Activated T-cell treated with anti-CD3 and anti-CD28 coated beads, Interleukin-2, amount 50 U/mL, for 4 hours (primary cell): ENCODE data around the gene SORCS3. TPM values are rescaled to one million over a fixed set of nuclear protein-coding genes. Genes with fewer than 3 reads are reported as not detected.

Experiments
- ATAC-seq, 2 donors: fragments of 200-7000 bp; cut with Tn5 transposase; one replicate each; pipeline ENCODE4 v1.10.0; 2021
- DNase-seq: peaks from one replicate; pipeline ENCODE4 v3.0.0-alpha.2; 2020
- H3K27me3 Mint-ChIP-seq: one replicate; pipeline ENCODE4 v1.8.0; 2021; ENCODE audit warnings: low read depth, mixed read lengths
- H3K36me3 Mint-ChIP-seq: one replicate; pipeline ENCODE4 v1.8.0; 2022; ENCODE audit warnings: mixed read lengths; ENCODE audit not compliant: insufficient read depth
- H3K4me1 Mint-ChIP-seq: one replicate; pipeline ENCODE4 v1.8.0; 2021; ENCODE audit warnings: low read depth, mixed read lengths
- H3K4me3 Mint-ChIP-seq: one replicate; pipeline ENCODE4 v1.8.0; 2021; ENCODE audit warnings: mild to moderate bottlenecking, moderate library complexity, mixed read lengths
- H3K9me3 Mint-ChIP-seq: one replicate; pipeline ENCODE4 v1.8.0; 2021; ENCODE audit warnings: mixed read lengths
- total RNA-seq, 3 donors: library from RNA; stranded (reverse); gene quantifications; one replicate each; pipeline ENCODE4 v1.2.1, GENCODE V29; 2021

Gene SORCS3
- total RNA-seq, 3 donors from 2014 or later, result not detected

DNA sequence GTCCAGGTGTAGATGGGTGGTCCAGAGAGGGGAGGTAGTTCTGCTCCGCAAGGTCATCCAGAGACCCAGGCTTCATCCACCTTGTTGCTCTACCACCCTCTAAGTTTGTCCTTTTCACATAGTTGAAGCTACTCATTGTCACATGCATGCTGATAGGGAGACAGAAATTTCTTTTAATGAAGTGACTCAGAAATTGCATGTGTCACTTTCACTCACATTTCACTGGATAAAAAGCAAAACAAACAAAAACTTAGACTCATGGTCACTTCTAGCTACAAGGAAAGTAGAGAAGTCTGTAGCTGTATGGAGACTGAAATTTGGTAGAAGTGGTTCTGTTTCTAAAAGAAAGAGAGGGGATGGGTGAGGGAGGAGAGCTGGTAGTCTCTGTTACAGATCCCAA is 161.9 kb downstream of the SORCS3 start:
- no peaks in the 10 kb centered on the region for H3K27me3 Mint-ChIP-seq
- no peak overlapping the region for H3K4me3 Mint-ChIP-seq
- no peaks in the 10 kb centered on the region for H3K9me3 Mint-ChIP-seq
- H3K36me3 Mint-ChIP-seq, result no peaks in the 10 kb centered on the region
- DNase-seq (no peak), ATAC-seq (no peak)
- no peaks in the 10 kb centered on the region for H3K4me1 Mint-ChIP-seq

- H3K36me3 Mint-ChIP-seq, result no peaks in the 10 kb centered on the region
These were observed 163.8 kb downstream of the SORCS3 start for GRCh38 chr10:104804880-104805279.

GRCh38 chr10:104806801-104807200 is 165.7 kb downstream of the SORCS3 start:
- H3K9me3 Mint-ChIP-seq, result no peaks in the 10 kb centered on the region
- H3K4me1 Mint-ChIP-seq, result no peaks in the 10 kb centered on the region
- DNase-seq, result no peak
- no peaks in the 10 kb centered on the region for H3K27me3 Mint-ChIP-seq
- ATAC-seq, result no peak
- no peak overlapping the region for H3K4me3 Mint-ChIP-seq
- H3K36me3 Mint-ChIP-seq, result no peaks in the 10 kb centered on the region

More at GRCh38 chr10:104804880-104805279, 163.8 kb downstream of the SORCS3 start:
- no peaks in the 10 kb centered on the region for H3K9me3 Mint-ChIP-seq
- H3K4me3 Mint-ChIP-seq, result no peak overlapping the region
- no peaks in the 10 kb centered on the region for H3K4me1 Mint-ChIP-seq
- H3K27me3 Mint-ChIP-seq, result no peaks in the 10 kb centered on the region
- DNase-seq (no peak), ATAC-seq (no peak)

- Mint-ChIP-seq H3K9me3 (no peaks in the 10 kb centered on the region), H3K27me3 (no peaks in the 10 kb centered on the region), H3K4me3 (no peak overlapping the region), H3K36me3 (no peaks in the 10 kb centered on the region), H3K4me1 (no peaks in the 10 kb centered on the region)
- DNase-seq (no peak), ATAC-seq (no peak)
These were observed 166.7 kb downstream of the SORCS3 start for GRCh38 chr10:104807581-104808310.

- no peaks in the 10 kb centered on the region for H3K9me3 Mint-ChIP-seq
- no peaks in the 10 kb centered on the region for H3K27me3 Mint-ChIP-seq
These were observed 168.4 kb downstream of the SORCS3 start for GRCh38 chr10:104809288-104810090.

DNA sequence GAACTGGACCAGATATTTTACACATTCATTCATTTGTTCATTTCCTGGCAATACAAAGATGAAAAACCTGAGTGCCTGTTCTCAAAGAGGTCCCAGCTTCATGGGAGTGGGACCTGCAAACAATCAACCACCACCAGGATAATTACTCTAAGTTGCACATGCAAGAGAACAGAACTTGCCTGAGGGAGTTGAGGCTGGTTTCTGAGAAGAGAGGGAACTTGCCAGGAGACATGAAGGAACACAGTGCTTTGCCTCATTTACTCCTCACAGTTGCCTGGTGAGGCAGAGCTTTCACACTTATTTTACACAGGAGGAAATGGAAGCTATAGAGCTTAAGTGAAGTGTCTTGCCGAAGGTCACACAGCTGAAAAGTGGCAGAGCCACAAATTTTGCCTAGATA is 170.1 kb downstream of the SORCS3 start:
- H3K4me1 Mint-ChIP-seq, result no peaks in the 10 kb centered on the region
- no peaks in the 10 kb centered on the region for H3K36me3 Mint-ChIP-seq
- no peak for DNase-seq
- no peaks in the 10 kb centered on the region for H3K9me3 Mint-ChIP-seq
- H3K4me3 Mint-ChIP-seq, result no peak overlapping the region
- ATAC-seq, result no peak
- no peaks in the 10 kb centered on the region for H3K27me3 Mint-ChIP-seq

More at GRCh38 chr10:104809288-104810090, 168.4 kb downstream of the SORCS3 start:
- no peaks in the 10 kb centered on the region for H3K4me1 Mint-ChIP-seq
- H3K36me3 Mint-ChIP-seq, result no peaks in the 10 kb centered on the region
- H3K4me3 Mint-ChIP-seq, result no peak overlapping the region
- ATAC-seq (no peak), DNase-seq (no peak)

- no peak overlapping the region for H3K4me3 Mint-ChIP-seq
- DNase-seq (no peak), ATAC-seq (no peak)
- no peaks in the 10 kb centered on the region for H3K4me1 Mint-ChIP-seq
- no peaks in the 10 kb centered on the region for H3K36me3 Mint-ChIP-seq
- no peaks in the 10 kb centered on the region for H3K27me3 Mint-ChIP-seq
- no peaks in the 10 kb centered on the region for H3K9me3 Mint-ChIP-seq
These were observed 175.4 kb downstream of the SORCS3 start for GRCh38 chr10:104816501-104816900.

- no peak for ATAC-seq
- Mint-ChIP-seq H3K27me3 (no peaks in the 10 kb centered on the region), H3K36me3 (no peaks in the 10 kb centered on the region), H3K4me1 (no peaks in the 10 kb centered on the region), H3K9me3 (no peaks in the 10 kb centered on the region), H3K4me3 (no peak overlapping the region)
- DNase-seq, result no peak
These were observed 178.6 kb downstream of the SORCS3 start for GRCh38 chr10:104819731-104820130.

GRCh38 chr10:104822088-104822487 is 181.0 kb downstream of the SORCS3 start:
- Mint-ChIP-seq H3K4me3 (no peak overlapping the region), H3K36me3 (no peaks in the 10 kb centered on the region), H3K27me3 (no peaks in the 10 kb centered on the region), H3K4me1 (no peaks in the 10 kb centered on the region), H3K9me3 (peaks cover 3% of the 10 kb centered on the region)
- DNase-seq (no peak), ATAC-seq (no peak)

- ATAC-seq (no peak), DNase-seq (no peak)
- Mint-ChIP-seq H3K36me3 (no peaks in the 10 kb centered on the region), H3K27me3 (no peaks in the 10 kb centered on the region), H3K4me1 (no peaks in the 10 kb centered on the region), H3K9me3 (peaks cover 3% of the 10 kb centered on the region), H3K4me3 (no peak overlapping the region)
These were observed 183.4 kb downstream of the SORCS3 start for GRCh38 chr10:104824380-104825006.

DNA sequence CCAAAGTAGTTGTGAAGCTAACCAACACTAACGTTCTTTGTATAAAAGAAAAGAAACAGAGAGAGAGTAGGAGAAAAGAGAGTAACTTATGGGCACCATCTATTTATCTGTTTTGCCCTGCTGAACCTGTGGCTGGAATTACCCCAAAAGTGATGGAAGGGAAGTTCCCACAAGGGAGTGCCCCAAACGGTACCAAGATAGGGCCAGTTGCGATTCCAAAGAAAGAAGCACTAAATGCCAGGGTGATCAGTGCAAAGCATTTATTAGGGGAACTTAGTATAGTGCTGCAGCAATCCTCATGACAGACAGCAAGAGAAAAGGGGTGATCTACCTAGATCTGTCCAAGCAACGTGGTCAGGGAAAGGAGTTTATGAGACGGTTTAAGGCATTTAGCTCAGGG is 190.2 kb downstream of the SORCS3 start:
- Mint-ChIP-seq H3K36me3 (no peaks in the 10 kb centered on the region), H3K4me1 (no peaks in the 10 kb centered on the region), H3K4me3 (no peak overlapping the region), H3K27me3 (peaks cover 2% of the 10 kb centered on the region), H3K9me3 (peaks cover 3% of the 10 kb centered on the region)
- DNase-seq (no peak), ATAC-seq (no peak)

DNA sequence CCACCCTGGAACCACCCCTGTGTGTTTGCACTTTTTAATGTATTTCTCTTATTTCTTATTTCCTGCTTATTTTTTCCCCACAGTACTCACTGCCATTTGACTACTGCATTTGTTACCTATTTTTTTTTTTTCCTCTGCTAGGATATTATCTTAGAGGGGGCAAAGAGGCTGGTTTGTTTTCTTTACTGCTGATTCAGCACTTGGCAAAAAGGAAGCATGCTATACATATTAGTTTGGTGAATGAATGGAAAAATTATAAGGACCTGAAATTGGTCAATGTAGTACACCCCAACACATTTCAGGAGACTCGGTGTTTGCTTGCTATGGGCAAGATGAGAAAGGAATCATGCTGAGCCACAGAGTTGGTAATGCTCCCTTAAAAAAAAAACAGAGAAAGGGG is 193.5 kb downstream of the SORCS3 start:
- H3K4me1 Mint-ChIP-seq, result no peaks in the 10 kb centered on the region
- DNase-seq (no peak), ATAC-seq (no peak)
- no peaks in the 10 kb centered on the region for H3K36me3 Mint-ChIP-seq
- H3K4me3 Mint-ChIP-seq, result no peak overlapping the region
- peaks cover 4% of the 10 kb centered on the region for H3K27me3 Mint-ChIP-seq
- H3K9me3 Mint-ChIP-seq, result no peaks in the 10 kb centered on the region

- Mint-ChIP-seq H3K36me3 (no peaks in the 10 kb centered on the region), H3K27me3 (peaks cover 2% of the 10 kb centered on the region), H3K4me1 (no peaks in the 10 kb centered on the region), H3K9me3 (no peaks in the 10 kb centered on the region), H3K4me3 (no peak overlapping the region)
- DNase-seq (no peak), ATAC-seq (no peak)
These were observed 194.3 kb downstream of the SORCS3 start for GRCh38 chr10:104835422-104835821.

GRCh38 chr10:104842704-104843103 is 201.6 kb downstream of the SORCS3 start:
- Mint-ChIP-seq H3K4me3 (no peak overlapping the region), H3K36me3 (no peaks in the 10 kb centered on the region), H3K4me1 (no peaks in the 10 kb centered on the region), H3K9me3 (no peaks in the 10 kb centered on the region), H3K27me3 (peaks cover 4% of the 10 kb centered on the region)
- DNase-seq (no peak), ATAC-seq (no peak)
